Parathyroid adenoma (tissue), 2 donors: ENCODE results near the gene CSKMT.

Experiments used
- H2AFZ ChIP-seq: fragments of 300-600 bp; sonication (generic); one replicate; pipeline ENCODE4 v1.7.0; 2017; ENCODE audit warnings: antibody characterized with exemption, mild to moderate bottlenecking
- H3K27ac ChIP-seq: fragments of 300-600 bp; sonication (generic); one replicate; pipeline ENCODE4 v1.7.0; 2017
- H3K27me3 ChIP-seq: fragments of 300-600 bp; sonication (generic); one replicate; pipeline ENCODE4 v1.7.0; 2017; ENCODE audit warnings: low read length; ENCODE audit not compliant: control insufficient read depth, insufficient read depth
- H3K36me3 ChIP-seq: fragments of 300-600 bp; sonication (generic); one replicate; pipeline ENCODE4 v1.7.0; 2017; ENCODE audit warnings: low read length; ENCODE audit not compliant: control insufficient read depth, insufficient read depth
- H3K4me1 ChIP-seq: fragments of 300-600 bp; sonication (generic); one replicate; pipeline ENCODE4 v1.7.0; 2017; ENCODE audit warnings: control low read depth
- H3K4me2 ChIP-seq: fragments of 300-600 bp; sonication (generic); one replicate; pipeline ENCODE4 v1.7.0; 2017; ENCODE audit warnings: low read length
- H3K4me3 ChIP-seq: fragments of 300-600 bp; sonication (generic); one replicate; pipeline ENCODE4 v1.7.0; 2017; ENCODE audit warnings: low read depth, low read length
- H3K79me2 ChIP-seq: fragments of 300-600 bp; sonication (generic); one replicate; pipeline ENCODE4 v1.7.0; 2017; ENCODE audit warnings: control low read depth
- H3K9ac ChIP-seq: fragments of 300-600 bp; sonication (generic); one replicate; pipeline ENCODE4 v1.7.0; 2017; ENCODE audit warnings: mild to moderate bottlenecking
- H3K9me3 ChIP-seq: fragments of 300-600 bp; sonication (generic); one replicate; pipeline ENCODE4 v1.7.0; 2017; ENCODE audit warnings: low read length; ENCODE audit not compliant: control insufficient read depth
- TF ChIP-seq, protein P1 (sequence below): fragments of 300-600 bp; sonication (generic); IDR thresholded peaks from one replicate; pipeline ENCODE4 v1.7.0; 2017; ENCODE audit warnings: antibody characterized with exemption, mild to moderate bottlenecking
- donor health status: primary hyperparathyroidism.

The CSKMT gene

DNA sequence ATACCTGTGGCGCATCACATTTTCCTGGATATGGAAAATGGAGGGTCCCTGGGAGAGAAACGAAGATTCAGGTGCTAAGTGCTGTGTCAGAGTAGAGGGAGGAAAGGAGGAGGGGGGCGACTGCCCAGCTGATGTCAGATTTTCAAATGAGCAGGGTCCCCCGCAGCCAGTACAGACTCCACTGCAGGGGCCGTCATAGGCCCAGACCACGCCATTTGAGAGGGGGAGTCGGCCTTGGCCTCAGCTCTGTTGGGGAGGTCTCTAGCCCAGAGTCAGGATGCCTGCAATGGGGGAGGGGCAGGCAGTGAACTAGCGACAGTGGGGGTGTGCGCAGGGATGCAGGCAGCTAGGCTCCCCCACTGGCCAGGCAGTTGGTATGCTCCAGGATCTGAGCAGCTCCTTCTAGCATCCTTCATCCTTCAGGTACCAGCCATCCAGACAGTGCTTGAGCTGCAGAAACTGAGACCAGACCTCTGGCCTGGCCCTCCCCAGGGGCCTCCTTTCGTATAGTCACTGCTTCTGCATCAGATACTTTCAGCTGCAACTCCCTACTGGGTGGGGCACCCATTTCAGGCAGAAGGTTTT is 42.3 kb downstream of the CSKMT start, which contains the start of the genes BSCL2 and GNG3:
Gene BSCL2 (minus strand): TSS at position 148 of the 585 bp plus-strand sequence. CDS start 229 bp downstream, outside the sequence.
Gene GNG3 (plus strand): TSS at position 400 of the 585 bp plus-strand sequence. CDS start 620 bp downstream, outside the sequence.
- TF ChIP-seq, protein P1, sequence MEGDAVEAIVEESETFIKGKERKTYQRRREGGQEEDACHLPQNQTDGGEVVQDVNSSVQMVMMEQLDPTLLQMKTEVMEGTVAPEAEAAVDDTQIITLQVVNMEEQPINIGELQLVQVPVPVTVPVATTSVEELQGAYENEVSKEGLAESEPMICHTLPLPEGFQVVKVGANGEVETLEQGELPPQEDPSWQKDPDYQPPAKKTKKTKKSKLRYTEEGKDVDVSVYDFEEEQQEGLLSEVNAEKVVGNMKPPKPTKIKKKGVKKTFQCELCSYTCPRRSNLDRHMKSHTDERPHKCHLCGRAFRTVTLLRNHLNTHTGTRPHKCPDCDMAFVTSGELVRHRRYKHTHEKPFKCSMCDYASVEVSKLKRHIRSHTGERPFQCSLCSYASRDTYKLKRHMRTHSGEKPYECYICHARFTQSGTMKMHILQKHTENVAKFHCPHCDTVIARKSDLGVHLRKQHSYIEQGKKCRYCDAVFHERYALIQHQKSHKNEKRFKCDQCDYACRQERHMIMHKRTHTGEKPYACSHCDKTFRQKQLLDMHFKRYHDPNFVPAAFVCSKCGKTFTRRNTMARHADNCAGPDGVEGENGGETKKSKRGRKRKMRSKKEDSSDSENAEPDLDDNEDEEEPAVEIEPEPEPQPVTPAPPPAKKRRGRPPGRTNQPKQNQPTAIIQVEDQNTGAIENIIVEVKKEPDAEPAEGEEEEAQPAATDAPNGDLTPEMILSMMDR: no peak
- H3K36me3 ChIP-seq: no peaks in the 10 kb centered on the region
- H3K4me1 ChIP-seq: peaks cover 7% of the 10 kb centered on the region
- H3K9me3 ChIP-seq: no peaks in the 10 kb centered on the region
- no peak within 1 kb of the TSS for H3K9ac ChIP-seq
- H3K27me3 ChIP-seq: no peaks in the 10 kb centered on the region
- H2AFZ ChIP-seq: peak within 1 kb of the TSS; percentile 71
- no peaks in the 10 kb centered on the region for H3K79me2 ChIP-seq
- peak within 1 kb of the TSS; percentile 78 for H3K4me3 ChIP-seq
- H3K4me2 ChIP-seq: peak within 1 kb of the TSS; percentile 94
- H3K27ac ChIP-seq: peak within 1 kb of the TSS; percentile 94

DNA sequence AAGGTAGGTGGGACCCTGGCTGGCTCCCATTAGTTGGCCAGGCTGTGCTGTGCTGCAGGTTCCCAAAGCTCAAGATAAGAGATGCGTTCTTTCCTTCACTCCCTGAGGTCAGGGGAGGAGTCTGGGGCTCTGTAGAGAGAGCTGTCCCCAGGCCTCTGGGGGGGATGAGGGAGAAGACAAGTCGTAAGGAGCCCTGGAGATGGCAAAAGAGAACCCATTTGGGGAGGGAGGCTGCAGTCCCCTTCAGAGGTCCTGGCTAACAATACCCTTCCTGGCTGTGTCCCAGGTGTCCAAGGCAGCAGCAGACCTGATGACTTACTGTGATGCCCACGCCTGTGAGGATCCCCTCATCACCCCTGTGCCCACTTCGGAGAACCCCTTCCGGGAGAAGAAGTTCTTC is 43.3 kb downstream of the CSKMT start:
- Histone ChIP-seq H3K9me3 (no peaks in the 10 kb centered on the region), H3K36me3 (no peaks in the 10 kb centered on the region), H3K4me2 (peak overlapping the region; percentile 82), H3K4me3 (peak overlapping the region; percentile 63), H3K9ac (no peak overlapping the region), H3K27me3 (no peaks in the 10 kb centered on the region), H2AFZ (no peak overlapping the region), H3K27ac (peak overlapping the region; percentile 94), H3K79me2 (no peaks in the 10 kb centered on the region), H3K4me1 (peaks cover 7% of the 10 kb centered on the region)
- TF ChIP-seq, protein P1: no peak

DNA sequence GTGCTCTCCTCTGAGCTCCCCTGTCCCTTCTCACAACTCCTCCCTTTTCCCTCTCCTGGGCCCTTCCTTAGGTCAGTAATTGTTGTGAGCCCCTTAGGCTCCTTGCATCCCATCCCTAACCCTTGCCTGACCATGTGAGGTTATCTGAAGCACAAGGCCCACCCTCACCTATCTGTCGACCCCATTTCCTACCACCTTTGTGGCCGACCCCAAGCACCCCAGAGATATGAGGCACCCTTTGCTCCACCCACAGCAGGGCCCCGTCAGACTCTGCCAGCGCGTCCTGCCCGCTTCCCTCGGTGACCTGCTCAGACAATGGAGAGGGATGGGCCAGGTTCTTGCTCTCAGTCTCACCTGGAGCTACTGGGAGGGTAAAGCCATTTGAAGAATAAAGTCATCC is 43.7 kb downstream of the CSKMT start:
- Histone ChIP-seq H3K27me3 (no peaks in the 10 kb centered on the region), H3K4me1 (peaks cover 7% of the 10 kb centered on the region), H3K36me3 (no peaks in the 10 kb centered on the region), H3K9me3 (no peaks in the 10 kb centered on the region), H3K4me3 (peak overlapping the region; percentile 63), H3K4me2 (peak overlapping the region; percentile 82), H3K27ac (peak overlapping the region; percentile 94), H3K79me2 (no peaks in the 10 kb centered on the region), H2AFZ (peak overlapping the region; percentile 93), H3K9ac (no peak overlapping the region)
- TF ChIP-seq, protein P1: no peak

DNA sequence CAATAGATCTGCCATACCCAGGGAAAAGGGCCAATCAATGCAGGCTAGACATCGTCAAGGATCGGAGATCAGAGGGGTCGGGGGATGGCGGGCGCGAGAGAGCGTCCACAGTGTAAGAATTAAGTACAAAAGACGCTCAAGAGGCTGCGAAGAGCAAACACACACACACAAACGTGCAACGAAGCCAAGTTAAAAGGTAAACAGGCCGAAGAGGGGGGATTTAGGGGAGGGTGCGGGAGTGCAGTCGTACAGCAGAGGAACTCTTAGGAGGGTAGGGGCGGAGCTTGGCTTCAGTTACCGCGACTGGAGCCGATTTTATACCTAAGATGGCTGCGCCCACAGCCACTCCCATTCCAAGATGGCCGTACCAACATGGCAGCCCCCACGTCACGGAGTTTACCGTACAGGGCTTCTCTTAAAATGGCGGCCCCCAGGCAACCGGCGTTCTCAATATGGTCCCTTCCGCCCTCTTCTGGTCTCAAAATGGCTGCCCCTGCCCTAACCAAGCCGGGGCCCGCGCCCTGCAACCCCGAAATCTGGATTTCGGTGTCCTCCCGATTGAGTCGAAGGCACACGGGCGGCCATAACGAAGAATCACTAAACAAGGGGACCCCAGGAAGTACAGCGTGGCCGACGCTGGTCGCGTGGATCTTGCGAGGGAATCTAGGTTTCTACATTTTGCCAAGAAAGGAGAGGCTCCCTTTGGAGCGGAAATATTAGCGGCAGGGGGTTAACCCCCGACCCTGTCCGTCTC is 44.3 kb downstream of the CSKMT start:
- peaks cover 7% of the 10 kb centered on the region for H3K4me1 ChIP-seq
- peak overlapping the region; percentile 93 for H2AFZ ChIP-seq

More for the DNA sequence above, 44.3 kb downstream of the CSKMT start:
- Histone ChIP-seq H3K27me3 (no peaks in the 10 kb centered on the region), H3K36me3 (no peaks in the 10 kb centered on the region), H3K79me2 (no peaks in the 10 kb centered on the region), H3K27ac (peak overlapping the region; percentile 94), H3K9ac (no peak overlapping the region), H3K4me3 (peak overlapping the region; percentile 63), H3K4me2 (peak overlapping the region; percentile 82), H3K9me3 (no peaks in the 10 kb centered on the region)
- TF ChIP-seq, protein P1: no peak
